Right lobe of liver (tissue), 4 donors: Measurements from ENCODE around the gene DGKE.

ENCODE experiments used
- CTCF ChIP-seq, 4 donors: fragments of 200-600 bp in 3 of 4; fragments of 450-650 bp in 1 of 4; IDR thresholded peaks; one replicate each; pipeline versions ENCODE4 v1.5.1 to v1.8.0; 2016 to 2022; ENCODE audit warnings: antibody characterized with exemption in 4 of 4, mild to moderate bottlenecking in 2 of 4
- POLR2A ChIP-seq: fragments of 450-650 bp; IDR thresholded peaks from one replicate; pipeline ENCODE4 v1.6.1; 2017; ENCODE audit warnings: antibody characterized with exemption, mild to moderate bottlenecking
- donor health status: DM: no; HTN: no; CAD: no.
- donor health status: DM: no; HTN: no; CAD: no.
- donor health status: DM: no; HTN: yes; CAD: no.

GRCh38 chr17:56898874-56899273, 64.9 kb downstream of the DGKE start:
- TF ChIP-seq POLR2A (no peak), CTCF (IDR thresholded peaks at IDR 0.05) (no peak)
